GM21723 (cell line): ENCODE results near the gene TP73.

Experiments used
- ATAC-seq: cut with Tn5 transposase; IDR thresholded peaks from one replicate; pipeline ENCODE4 v1.9.1; 2021; ENCODE audit warnings: mild to moderate bottlenecking, moderate library complexity; ENCODE audit not compliant: unreplicated experiment

Gene TP73

DNA sequence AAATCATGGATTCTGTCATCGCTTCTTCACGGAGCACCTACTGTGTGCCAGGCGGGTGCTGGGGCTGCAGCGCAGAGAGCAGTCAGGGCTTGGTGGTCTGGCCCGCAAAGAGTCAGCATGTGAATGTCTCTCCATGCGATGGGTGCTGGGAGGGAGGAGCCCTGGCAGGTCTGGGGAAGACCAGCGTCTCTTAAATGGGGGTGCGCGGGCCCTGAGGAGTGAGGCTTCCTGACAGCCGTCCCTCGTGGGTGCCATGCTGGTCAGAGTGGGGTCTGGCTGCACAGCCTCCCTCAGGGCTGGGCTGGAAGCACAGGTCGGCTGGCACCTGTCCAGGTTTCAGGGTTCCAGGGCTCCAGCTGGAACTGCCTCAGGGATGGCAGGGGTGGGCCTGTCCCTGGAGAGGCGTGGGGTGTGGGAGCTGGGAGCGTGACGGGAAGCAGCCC lies 18.5 kb downstream of the TP73 start:
- no peak for ATAC-seq

DNA sequence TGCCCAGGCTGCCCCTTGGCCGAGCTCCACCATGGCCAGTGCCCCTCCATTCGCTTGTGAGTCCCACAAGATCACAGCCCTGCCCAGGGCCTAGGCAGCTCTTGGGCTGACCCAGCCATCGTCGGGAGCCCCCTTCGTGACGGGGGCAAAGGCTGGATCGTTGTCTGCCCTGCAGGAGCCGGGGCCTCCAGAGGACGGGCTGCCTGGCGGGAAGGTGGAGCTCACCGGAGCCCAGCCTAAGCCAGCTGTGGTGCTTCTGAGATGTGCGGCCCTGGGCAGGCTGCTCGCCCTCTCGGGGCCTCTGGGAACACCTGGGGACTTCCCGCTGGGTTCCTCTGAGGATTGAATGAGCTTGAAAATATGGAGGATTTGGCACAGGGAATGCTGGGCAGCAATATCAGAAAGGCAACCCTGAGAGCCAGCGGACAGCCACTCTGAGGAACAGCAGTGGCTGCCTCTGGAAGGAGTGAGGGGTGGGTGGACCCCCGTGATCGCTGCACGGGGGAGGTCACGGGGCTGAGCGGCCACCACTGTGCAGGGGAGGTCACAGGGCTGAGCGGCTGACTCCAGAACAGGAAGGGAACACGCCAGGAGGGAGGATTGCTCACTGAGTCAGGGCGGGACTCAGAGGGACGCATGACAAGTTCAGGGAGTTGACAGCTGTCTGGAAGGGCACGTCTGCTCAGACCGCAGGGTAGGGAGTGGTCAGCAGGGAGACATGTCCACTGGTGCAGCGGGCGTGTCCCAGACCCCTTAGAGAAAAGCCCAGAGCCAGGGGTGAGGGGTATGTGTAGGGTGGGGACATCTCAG lies 19.3 kb downstream of the TP73 start:
- ATAC-seq, result no peak

DNA sequence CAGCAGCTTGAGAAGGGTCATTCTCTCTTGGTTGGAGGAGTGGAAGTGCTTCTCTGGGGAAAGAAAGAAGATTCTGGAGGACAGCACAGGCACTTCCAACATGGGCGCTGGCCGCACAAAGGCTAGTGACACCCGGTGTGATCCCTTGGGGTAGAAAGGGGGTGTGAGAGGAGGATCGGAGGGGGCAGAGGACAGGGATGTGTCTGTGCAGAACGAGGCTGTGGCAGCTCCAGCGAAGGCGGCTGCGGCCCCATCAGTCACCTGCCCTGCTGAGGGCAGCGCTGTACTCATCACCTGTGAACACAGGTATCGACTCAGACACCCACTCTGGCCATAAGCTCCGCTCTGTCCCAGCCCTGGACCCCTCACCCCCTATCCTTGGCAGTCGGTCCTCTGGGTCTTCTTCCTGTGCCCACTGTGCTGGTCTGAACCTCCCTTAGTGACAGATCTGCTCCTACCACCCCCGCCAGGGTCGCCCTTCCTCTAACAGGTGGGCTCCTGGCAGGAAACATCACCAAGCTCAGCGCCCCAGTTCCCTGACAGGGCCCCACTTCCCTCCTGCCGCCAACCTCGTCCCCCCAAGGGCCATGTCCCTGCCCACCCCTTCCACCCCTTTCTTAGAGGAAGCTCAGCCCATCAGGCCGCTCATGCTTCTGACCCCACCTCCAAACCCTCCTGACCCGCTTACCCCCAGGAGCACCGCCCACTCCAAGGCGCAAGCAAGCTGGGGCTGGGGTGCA lies 20.1 kb downstream of the TP73 start:
- ATAC-seq, result no peak

DNA sequence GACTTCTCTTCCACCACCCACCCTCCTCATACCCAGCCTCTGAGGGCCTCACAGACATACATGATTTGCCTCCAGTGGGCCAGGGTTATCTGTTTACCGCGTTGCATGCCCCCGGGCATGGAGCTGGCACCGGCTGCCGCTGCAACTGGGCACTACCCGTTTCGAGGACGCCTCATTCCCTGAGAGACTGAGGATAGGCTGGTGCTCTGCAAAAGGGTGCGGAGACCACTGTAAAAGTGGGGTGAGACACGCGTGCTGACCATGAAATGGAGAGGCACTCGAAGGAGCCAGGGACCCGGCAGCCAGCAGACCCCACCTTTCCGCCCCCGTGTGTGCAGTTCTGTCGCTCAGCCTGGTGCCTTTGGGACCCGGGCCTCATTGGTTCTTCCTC lies 20.6 kb downstream of the TP73 start:
- no peak for ATAC-seq

DNA sequence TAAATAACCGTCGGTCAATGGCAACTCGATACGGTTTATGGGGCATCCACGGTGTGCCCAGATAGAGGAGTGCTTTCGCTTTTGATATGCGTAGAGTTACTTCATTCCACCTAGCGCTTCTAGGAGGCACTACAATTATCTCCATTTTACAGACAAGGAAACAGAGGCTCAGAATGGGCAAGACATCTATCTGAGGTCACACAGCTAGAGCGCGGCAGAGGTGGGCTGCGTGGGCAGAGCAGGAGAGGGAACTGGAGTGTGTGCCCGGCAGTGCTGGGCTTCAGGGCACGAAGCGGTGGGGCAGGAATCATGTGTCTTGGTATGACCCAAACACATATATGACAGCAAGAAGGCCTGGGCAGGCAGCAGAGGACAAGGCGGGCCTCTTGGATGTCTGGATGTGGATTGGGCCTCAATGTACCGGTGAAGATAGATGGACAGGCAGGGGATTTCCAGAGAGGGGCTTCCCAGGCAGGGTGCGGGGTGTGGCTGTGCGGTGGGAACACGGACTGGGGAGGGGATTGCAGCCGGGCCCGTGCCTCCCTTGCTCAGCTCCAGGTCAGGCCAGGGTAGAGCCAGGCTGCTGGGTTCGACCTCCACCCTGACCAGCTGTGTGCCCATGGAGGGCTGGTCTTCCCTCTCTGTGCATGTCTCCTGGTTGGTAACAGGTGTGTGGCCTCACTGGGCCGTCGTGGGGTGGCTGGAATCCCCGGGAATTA lies 21.2 kb downstream of the TP73 start:
- ATAC-seq, result no peak

DNA sequence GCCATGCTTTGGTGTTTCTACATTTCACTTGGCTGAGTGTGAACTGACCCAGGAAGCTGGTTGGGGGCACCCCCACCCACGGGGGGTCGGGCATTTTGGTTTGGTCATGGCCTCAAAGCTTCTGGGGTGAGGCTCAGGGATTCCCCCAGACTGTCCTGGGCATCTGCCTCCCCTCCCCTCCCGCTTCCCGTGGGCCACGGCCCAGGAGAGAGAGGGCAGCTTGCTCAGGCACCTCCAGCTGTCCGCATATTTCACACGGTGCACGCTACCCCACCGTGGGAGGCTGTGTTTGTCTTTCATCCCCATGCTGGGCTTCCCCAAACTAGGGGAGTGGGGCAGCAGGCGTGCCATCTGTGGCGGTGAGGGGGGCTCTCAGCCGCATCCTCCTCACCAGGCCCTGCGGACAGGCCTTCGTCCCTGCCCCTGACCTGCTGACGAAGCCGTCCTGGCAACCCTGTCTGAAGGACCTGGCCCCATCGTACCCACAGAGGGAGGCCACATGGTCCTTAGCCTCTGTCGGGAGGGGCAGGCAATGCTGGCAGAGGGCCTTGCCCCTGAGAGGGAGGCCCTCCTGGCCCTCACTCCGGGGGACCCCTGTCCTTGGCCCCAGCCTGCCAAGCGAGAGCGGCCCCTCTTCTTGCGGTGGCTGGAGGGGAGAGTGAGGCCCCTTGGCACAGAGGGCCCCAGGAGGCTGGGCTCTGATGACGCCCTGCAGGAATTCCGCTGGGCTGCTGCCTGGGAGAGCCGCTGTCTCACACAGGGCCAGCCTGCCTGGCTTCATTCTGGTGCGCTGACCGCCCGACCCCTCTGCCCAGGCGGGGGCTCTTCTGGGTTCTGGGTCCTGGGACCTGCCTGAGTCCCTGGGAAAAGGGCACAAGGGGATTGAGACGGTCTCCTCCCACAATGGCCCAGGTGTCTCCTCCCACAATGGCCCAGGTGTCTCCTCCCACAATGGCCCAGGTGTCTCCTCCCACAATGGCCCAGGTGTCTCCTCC lies 22.1 kb downstream of the TP73 start:
- ATAC-seq, result no peak

DNA sequence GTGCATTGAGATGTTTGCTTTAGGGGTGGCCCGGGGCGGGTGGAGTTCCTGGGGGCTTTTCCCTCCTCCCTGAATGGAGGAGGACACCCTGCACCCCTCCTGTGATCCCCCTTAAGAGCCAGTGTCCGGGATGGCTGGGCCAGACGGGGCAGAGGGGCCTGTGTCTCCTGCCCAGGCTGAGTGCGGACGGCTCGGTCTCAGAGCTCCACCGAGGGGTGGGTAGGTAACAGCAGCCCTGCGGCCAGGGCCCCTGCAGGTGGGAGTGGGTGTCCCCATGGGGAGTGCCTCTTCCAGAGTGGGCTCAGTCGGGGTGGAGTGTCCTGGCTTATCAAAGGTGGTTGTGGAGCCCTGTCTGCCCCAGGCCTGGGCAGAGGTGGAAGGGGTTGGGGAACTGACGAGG lies 23.1 kb downstream of the TP73 start:
- ATAC-seq, result no peak

DNA sequence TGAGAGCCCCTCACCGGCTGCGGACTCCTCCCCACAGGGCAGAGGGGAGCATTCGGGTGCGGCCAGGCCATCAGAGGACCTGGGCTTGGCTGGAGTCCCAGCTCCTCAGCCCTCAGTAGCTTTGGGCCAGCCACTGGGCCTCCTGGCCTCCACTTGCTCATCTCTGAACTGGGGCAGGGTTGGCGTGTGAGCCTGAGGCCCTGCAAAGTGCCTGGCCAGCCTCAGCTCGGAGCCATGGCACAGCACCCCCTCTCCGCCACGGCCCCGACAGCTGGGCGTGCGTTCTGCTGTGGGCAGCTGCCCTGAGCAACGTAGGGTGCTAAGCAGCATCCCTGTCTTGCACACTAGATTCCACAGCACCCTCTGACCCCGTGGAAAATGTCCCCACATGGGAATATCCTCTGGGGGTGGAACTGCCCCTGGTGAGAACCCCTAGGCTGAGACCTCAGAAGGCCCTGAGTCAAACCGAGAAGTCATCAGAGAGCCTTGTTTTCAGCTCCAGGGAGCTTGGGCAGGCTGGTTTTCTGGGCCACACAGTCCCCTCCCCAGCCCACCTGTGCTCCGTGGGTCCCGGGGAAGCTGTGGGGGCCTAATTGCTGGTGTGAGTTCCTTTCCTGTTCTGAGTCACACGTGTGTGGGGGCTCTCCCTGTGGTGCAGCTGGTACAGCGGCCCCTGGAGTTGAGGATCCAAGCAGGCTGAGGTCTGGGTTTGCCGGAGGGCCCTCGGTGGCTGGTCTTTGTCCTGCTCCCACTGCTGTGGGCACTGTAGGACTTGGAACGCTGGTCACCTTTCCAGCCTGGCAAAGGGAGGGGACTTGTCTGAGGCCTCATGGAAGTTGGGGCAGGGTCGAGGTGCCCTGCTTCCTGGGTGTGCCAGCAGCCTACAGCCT lies 24.5 kb downstream of the TP73 start:
- peak; percentile 62 for ATAC-seq

DNA sequence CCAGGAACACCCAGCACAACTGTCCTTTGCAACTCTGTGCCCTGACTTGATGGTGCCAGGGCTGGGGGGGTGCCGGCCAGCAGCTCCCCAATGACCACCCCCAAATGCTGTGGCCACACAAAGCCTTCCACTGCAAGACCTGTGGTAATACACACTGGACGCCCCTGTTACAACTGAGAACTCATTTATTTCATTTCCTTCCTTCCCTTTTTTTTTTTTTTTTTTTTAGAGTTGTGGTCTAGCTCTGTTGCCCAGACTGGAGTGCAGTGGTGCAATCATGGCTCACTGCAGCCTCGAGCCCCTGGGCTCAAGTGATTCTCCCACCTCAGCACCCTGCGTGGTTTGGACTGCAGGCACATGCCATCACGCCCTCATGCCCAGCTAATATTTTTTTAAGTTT lies 25.2 kb downstream of the TP73 start:
- ATAC-seq, result peak; percentile 15

DNA sequence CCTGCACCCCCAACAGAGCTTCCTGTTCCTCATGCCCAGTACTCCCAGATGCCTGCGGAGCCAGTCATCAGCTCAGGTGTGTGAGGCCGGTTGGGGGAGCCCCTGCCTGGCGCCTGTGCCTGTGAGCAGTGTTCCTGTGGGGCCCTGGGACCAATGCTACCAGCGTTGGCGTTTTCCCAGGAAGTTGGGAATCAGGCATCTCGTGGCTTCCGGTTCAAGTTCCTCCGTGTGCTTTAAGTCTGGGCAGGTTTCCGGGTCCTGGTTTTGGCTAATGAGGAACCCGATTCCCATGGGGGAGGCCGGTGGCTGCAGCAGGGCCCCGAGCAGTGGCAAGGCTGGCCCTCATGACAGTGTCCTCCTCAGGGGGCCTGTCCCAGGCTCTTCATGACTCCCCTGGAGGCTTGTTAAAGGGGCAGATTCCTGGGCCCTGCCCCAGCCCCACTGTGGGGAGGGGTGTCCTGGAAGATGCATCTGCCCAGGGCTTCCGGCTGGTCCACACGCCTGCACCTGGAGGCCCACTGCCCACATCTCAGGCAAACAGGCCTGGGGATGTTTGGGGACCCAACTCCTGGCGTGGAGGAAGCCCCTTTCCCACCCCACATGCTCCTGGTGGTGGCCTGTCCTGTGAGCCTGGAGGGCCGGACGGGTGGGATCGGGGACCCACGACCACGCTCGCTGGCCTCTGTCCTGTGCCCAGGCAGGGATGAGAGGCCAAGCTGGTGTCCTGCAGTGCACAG lies 26.2 kb downstream of the TP73 start:
- ATAC-seq, result no peak

DNA sequence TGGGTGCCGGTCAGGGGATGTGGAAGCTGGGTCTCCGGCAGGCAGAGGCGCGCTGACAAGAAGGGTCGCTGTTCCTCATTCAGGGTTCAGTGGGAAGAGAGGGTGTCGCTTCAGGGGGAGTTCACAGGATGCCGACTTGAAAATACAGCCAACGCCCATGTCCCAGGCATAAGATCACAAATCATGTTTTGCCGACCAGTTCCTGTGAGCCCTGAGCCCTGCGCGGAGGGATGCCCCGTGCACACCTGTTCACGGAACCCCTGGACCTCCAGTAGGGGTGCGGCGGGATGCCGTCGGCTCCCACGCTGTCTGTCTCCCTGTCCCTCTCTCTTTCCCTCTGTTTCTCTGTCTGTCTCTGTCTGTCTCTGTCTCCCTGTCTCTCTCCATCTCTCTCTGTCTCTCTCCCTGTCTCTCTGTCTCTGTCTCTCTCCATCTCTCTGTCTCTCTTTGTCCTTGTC lies 26.8 kb downstream of the TP73 start:
- ATAC-seq, result no peak

DNA sequence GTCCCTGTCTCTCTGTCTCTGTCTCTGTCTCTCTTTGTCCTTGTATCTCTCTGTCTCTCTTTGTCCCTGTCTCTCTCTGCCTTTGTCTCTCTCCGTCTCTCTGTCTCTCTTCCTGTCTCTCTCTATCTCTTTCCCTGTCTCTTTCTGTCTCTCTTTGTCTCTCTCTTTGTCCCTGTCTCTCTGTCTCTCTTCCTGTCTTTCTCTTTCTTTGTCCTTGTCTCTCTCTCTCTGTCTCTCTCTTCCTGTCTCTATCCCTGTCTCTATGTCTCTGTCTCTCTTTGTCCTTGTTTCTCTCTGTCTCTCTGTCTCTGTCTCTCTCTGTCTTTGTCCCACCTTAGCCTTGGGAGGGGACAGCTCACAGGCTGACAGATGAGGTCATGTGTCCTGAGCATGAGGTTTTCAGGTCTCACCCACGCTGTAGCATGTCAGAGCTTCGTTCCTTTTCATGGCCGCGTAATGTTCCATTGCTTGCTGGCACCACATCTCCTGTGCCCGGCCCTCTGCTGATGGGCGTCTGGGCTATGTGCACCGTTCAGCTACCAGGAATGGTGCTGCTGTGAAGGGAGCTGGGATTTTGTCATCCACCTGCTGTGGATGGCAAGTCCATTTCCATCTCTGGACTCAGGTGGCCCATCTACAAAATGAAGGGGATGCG lies 27.6 kb downstream of the TP73 start:
- no peak for ATAC-seq

DNA sequence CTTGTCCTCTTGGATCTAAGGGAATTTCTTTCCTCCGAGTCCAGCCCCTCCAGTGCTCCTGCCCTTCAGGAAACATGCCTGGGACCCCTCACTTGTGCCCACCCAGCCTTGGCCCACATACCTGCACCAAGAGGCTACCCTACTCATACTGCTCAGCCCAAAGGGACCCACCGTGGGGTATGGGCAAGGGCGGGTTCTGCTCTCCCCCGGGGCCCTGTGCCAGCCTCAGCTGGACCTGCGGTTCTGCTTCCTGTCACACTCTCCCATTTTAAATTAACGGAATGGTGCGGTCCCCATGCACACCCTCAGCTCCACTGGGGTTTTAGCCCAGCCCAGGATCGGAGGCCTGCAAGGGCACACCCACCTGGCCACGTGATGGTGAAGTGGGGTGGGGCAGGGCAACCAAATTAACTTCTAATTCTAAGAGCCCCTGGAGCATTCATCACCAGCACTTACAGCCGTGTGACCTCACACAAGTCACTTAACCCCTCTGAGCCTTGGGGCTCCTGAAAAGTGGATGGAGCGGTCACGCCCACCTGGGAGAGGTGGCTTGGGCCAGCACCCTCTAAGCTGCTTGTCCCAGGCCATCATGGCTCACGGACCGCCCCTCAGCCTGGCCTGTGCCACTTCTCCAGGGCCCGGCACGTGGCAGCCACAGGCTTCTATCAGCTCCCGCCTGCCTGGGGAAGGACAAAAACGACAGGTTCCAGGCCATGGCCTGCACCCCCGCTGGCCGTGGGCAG lies 28.3 kb downstream of the TP73 start:
- ATAC-seq, result no peak

DNA sequence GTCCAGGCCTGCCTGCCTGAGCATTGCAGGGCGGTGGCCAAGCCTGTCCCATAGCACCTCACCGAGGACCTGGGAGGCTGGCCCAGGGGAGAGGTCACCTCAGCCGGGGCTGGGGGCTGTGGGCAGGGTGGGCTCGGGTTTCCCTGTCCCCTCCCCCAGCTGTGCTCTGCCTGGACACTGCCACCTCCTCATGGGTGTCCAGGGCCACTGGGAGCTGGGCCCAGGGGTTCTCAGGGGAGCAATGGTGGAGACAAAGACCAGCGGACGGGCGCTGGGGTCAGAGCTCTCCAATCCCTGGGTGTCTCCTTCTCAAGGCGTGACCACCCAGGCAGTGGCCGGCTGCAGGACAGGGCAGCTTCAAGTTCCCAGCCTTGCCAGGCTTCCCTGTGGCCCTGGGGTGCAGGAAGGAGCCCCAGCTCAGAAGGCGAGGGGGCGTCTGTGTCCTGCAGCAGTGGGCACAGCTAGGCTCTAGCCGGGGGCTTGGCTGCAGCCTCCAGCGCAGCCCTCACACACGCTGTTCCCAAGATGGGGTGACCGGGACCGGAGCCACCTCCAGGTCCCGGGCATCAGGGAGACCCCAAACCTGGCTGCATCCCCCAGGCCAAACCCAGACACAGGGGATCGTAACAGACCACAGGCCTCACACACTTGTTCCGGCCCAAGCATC lies 29.0 kb downstream of the TP73 start:
- no peak for ATAC-seq

DNA sequence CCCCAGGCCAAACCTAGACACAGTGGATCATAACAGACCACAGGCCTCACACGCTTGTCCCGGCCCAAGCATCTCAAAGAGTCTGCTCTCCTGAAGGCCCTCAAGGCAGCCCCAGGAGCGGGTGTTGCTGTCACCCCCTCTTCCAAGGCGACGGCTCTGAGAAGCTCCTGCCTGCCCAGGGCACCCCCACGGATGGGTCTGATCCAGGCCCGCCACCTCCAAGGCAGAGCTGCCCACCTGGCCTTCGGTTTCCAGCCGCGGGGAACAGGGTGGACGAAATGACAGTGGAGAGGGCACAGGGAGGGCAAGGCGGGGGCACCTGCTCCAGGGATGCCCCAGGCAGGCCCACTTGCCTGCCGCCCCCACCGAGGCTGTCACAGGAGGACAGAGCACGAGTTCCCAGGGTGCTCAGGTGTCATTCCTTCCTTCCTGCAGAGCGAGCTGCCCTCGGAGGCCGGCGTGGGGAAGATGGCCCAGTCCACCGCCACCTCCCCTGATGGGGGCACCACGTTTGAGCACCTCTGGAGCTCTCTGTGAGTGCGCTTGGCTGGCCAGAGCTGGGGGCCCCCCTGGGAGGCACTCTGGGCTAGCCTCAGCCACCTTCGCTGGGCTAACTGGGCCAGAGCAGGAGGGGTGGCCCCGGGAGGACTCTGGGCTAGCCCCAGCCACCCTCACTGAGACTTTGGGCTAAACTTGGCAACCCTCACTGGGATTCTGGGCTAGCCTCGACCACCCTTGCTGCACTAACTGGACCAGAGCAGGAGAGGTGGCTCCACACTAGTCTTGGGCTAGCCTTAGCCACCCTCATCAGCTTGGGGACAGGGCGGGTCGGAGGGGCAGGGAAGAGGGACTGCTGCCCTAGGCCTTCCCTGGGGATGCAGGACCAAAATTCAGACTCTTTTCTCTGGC lies 29.8 kb downstream of the TP73 start:
- no peak for ATAC-seq

DNA sequence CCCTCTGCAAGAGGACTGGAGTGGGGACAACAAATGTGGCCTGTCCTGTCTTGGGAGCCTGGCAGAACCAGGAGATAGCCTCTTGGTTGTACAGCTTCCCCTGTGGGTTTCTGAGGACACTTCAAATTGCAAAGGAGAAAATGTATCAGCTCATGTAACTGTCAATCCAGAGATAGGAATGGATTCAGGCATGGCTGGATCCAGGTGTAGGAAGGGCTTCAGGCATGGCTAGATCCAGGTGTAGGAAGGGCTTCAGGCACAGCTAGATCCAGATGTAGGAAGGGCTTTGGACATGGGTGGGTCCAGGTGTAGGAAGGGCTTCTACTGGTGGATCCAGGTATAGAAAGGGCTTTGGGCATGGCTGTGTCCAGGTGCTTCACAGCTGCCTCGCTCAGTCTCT lies 30.9 kb downstream of the TP73 start:
- no peak for ATAC-seq
